A673 (cell line): ENCODE measurements around the gene TNFAIP3.

Experiments used
- CTCF ChIP-seq: fragments of 300-800, 200-600 bp; sonication (generic); conservative IDR thresholded peaks from 2 replicates; pipeline ENCODE4 v1.5.1; 2017; ENCODE audit warnings: low read depth, mild to moderate bottlenecking, antibody characterized with exemption, low read length, moderate library complexity, mixed read lengths
- EZH2 ChIP-seq: fragments of 200-600 bp; sonication (generic); IDR thresholded peaks from 2 replicates; pipeline ENCODE4 v1.6.1; 2017; ENCODE audit warnings: borderline replicate concordance, low read depth, mild to moderate bottlenecking, mixed read lengths, antibody characterized with exemption, low read length; ENCODE audit not compliant: poor library complexity, severe bottlenecking

- TF ChIP-seq CTCF, result no peak
- no peak for TF ChIP-seq EZH2
Observed at GRCh38 chr6:137870744-137871247, 3.7 kb downstream of the TNFAIP3 start.
